Vagina (tissue), 2 donors: ENCODE results near the gene FAM120B. TPM values are rescaled to one million over a fixed set of nuclear protein-coding genes. Genes with fewer than 3 reads are reported as not detected.

Experiments
- DNase-seq, 2 donors: peaks; one replicate each; pipeline ENCODE4 v3.0.0-alpha.2; 2017; ENCODE audit errors: extremely low spot score in 2 of 2
- H3K27ac ChIP-seq: fragments of 200-600 bp; sonication (generic); one replicate; pipeline ENCODE4 v1.5.1; 2019
- H3K27me3 ChIP-seq: fragments of 200-600 bp; sonication (generic); one replicate; pipeline ENCODE4 v1.5.1; 2019
- H3K36me3 ChIP-seq, 2 donors: fragments of 200-600 bp; sonication (generic); one replicate each; pipeline ENCODE4 v1.5.1; 2017 to 2019
- H3K4me1 ChIP-seq: fragments of 200-600 bp; sonication (generic); one replicate; pipeline ENCODE4 v1.5.1; 2019
- H3K4me3 ChIP-seq, 2 donors: fragments of 200-600 bp; sonication (generic); 1 replicate in 1 of 2; 2 replicates in 1 of 2; pipeline ENCODE4 v1.5.1; 2016 to 2019
- H3K9me3 ChIP-seq: fragments of 200-600 bp; sonication (generic); one replicate; pipeline ENCODE4 v1.5.1; 2019
- POLR2A ChIP-seq, 2 donors: fragments of 450-650 bp; IDR thresholded peaks; one replicate each; pipeline ENCODE4 v1.6.1; 2017; ENCODE audit warnings: antibody characterized with exemption in 2 of 2, mild to moderate bottlenecking in 2 of 2, moderate library complexity in 2 of 2
- POLR2AphosphoS5 ChIP-seq, 2 donors: sonication (generic); formaldehyde crosslinking; IDR thresholded peaks; one replicate each; pipeline ENCODE4 v1.9.0; 2017; ENCODE audit warnings: antibody characterized with exemption in 2 of 2, mild to moderate bottlenecking in 2 of 2, low read depth in 1 of 2; ENCODE audit not compliant: insufficient read depth in 1 of 2
- intact Hi-C: fragments of 100-400 bp; cut with DNase I; formaldehyde crosslinking; loops from one replicate; pipeline ENCODE4 v1.15.1; 2023
- total RNA-seq: library from RNA; depleted of rRNA; stranded (reverse); fragments of >200 nt; gene quantifications from one replicate; pipeline ENCODE4 v1.2.3, GENCODE V29; 2016
- TF ChIP-seq, protein P1 (sequence below), 3 experiments: fragments of 450-650 bp in 2 of 3; fragments of 200-600 bp in 1 of 3; sonication (generic) in 1 of 3; IDR thresholded peaks; one replicate each; pipeline ENCODE4 v1.5.1; 2017 to 2019; ENCODE audit warnings: antibody characterized with exemption in 3 of 3, mild to moderate bottlenecking in 2 of 3, moderate library complexity in 2 of 3

FAM120B gene
- total RNA-seq, 1 donor from 2014 or later, result 34.6 TPM

DNA sequence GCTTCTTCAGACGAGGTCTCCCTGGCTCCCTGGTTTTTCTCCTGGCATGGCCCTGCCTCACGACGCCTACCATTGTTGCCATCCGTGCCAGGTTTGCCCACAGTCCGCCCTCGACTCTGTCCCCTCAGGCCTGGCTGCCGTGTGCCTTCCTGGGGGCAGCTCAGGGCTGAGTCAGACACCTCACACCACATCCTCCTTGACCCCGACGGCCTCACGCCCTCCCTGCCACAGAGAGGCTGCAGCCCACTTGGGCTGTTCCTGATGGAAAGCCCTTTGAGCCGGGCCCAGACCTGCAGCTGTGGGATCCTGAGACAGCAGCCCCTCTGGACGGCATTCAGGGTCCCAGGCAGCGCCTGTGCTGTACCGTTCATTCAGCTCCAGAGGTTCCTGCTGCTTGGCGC is 138.3 kb downstream of the FAM120B start:
- Histone ChIP-seq H3K27me3 (no peaks in the 10 kb centered on the region), H3K36me3 (no peaks in the 10 kb centered on the region), H3K4me1 (peaks cover 15% of the 10 kb centered on the region), H3K4me3 (no peak overlapping the region), H3K27ac (no peak overlapping the region), H3K9me3 (no peaks in the 10 kb centered on the region)
- no peak for DNase-seq
- intact Hi-C loops, result no loop called here
- TF ChIP-seq POLR2A (IDR thresholded peaks at IDR 0.05), result no peak
- TF ChIP-seq POLR2AphosphoS5 (IDR thresholded peaks at IDR 0.05; ENCODE audit: insufficient read depth in 1 of 2, low read depth in 1 of 2), result no peak
- TF ChIP-seq, protein P1, sequence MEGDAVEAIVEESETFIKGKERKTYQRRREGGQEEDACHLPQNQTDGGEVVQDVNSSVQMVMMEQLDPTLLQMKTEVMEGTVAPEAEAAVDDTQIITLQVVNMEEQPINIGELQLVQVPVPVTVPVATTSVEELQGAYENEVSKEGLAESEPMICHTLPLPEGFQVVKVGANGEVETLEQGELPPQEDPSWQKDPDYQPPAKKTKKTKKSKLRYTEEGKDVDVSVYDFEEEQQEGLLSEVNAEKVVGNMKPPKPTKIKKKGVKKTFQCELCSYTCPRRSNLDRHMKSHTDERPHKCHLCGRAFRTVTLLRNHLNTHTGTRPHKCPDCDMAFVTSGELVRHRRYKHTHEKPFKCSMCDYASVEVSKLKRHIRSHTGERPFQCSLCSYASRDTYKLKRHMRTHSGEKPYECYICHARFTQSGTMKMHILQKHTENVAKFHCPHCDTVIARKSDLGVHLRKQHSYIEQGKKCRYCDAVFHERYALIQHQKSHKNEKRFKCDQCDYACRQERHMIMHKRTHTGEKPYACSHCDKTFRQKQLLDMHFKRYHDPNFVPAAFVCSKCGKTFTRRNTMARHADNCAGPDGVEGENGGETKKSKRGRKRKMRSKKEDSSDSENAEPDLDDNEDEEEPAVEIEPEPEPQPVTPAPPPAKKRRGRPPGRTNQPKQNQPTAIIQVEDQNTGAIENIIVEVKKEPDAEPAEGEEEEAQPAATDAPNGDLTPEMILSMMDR (IDR thresholded peaks at IDR 0.05), result no peak

DNA sequence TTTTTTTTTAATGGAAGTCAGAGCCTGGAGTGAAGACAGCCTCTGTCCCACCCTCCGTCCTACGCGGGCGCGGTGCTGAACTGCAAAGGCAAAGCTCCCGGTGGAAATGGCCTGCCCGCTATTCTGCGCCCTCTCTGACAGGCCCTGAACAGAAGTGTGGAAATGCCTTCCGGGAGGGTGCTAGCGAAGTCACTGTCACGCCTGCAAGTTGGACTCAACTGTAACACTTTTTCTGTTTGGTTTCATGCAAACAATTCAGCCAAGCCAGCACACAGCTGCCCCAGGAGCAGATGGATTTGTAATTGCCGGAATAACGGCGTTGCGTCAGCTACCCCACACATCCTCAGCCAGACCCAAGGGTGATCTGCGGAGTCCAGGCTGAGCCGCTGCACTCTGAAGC is 138.9 kb downstream of the FAM120B start:
- Histone ChIP-seq H3K4me1 (peaks cover 9% of the 10 kb centered on the region), H3K4me3 (no peak overlapping the region), H3K27me3 (no peaks in the 10 kb centered on the region), H3K27ac (no peak overlapping the region), H3K36me3 (no peaks in the 10 kb centered on the region), H3K9me3 (no peaks in the 10 kb centered on the region)
- DNase-seq, result no peak
- TF ChIP-seq POLR2AphosphoS5 (IDR thresholded peaks at IDR 0.05; ENCODE audit: insufficient read depth in 1 of 2, low read depth in 1 of 2) (no peak), POLR2A (IDR thresholded peaks at IDR 0.05) (no peak)
- TF ChIP-seq, protein P1 (IDR thresholded peaks at IDR 0.05), result no peak
- intact Hi-C loops, result no loop called here

DNA sequence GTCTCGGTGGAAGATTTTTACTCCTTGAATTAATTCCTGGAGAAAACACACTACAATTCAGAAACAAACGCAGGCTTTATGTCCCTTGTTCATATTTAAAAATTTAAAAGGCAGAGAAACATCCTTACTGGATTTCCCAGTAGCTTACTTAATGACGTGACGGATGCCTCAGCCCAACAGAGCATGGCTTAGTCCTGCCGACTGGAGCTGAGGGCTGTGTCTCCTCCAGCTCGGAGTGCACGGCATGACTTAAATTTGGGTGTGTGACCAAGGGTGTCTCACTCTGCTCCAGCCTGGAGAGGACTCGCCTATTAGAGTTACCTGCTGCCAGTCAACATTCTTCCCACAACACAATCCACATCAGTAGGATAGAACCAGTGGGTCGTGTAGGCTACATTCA is 139.4 kb downstream of the FAM120B start:
- no peak for TF ChIP-seq POLR2A (IDR thresholded peaks at IDR 0.05)
- TF ChIP-seq, protein P1 (IDR thresholded peaks at IDR 0.05), result no peak
- TF ChIP-seq POLR2AphosphoS5 (IDR thresholded peaks at IDR 0.05; ENCODE audit: insufficient read depth in 1 of 2, low read depth in 1 of 2), result no peak
- Histone ChIP-seq H3K27ac (no peak overlapping the region), H3K4me1 (peaks cover 5% of the 10 kb centered on the region), H3K9me3 (no peaks in the 10 kb centered on the region), H3K36me3 (no peaks in the 10 kb centered on the region), H3K27me3 (no peaks in the 10 kb centered on the region), H3K4me3 (no peak overlapping the region)
- intact Hi-C loops, result no loop called here
- DNase-seq, result no peak

DNA sequence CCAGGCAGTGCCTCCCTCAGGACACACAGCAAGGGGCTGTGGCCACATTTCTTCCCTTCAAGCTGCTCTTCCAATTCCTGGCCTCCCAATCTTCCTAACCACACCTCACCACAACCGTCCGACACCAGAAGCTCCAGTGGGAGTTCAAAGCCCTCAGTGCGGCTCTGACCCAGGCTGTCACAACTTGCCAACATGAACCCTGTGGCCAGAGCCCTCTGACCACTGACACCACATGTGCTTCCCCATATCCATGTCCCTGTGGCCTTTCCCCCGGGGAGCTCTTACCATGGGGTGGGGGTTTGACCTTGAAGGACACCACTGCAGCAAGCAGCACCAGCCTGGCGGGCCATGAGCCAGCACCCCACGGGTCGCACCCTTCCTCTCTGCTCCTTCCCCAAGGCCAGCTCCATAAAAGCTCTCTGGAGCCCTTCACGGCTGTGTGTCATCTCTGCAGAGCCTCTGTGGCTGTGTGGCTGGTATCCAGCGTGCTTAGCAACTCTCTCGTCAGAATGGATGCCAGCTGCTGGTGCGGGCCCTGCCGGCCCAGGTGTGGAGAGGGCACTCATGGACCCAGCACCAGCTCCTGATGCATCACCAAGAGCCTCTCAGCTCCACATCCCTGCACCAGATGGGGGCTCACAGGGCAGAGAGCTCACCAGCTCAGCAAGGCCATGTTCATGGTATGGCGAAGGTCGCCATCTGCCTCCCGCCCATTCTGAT is 140.4 kb downstream of the FAM120B start:
- Histone ChIP-seq H3K9me3 (no peaks in the 10 kb centered on the region), H3K4me1 (no peaks in the 10 kb centered on the region), H3K27ac (no peak overlapping the region), H3K27me3 (no peaks in the 10 kb centered on the region), H3K4me3 (no peak overlapping the region), H3K36me3 (no peaks in the 10 kb centered on the region)
- no peak for DNase-seq
- intact Hi-C loops, result no loop called here
- TF ChIP-seq, protein P1 (IDR thresholded peaks at IDR 0.05), result no peak
- TF ChIP-seq POLR2AphosphoS5 (IDR thresholded peaks at IDR 0.05; ENCODE audit: insufficient read depth in 1 of 2, low read depth in 1 of 2) (no peak), POLR2A (IDR thresholded peaks at IDR 0.05) (no peak)

DNA sequence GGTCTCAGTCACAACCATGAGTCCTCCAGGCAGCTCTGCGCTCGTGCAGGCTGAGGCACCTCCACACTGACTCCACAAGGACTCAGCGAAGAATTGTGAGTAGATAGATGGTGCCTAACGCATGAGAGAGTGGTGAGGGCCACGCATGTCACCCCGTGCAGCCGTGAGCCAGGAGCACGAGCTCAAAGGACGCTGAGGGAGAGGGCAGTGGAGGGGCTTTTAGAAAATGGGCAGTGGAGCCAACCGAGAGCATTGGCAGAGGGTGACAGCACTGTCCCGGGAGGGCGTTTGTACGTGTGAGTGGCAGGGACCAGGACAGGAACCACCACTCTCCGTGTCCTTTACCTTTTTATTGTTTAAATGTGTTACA is 141.0 kb downstream of the FAM120B start:
- intact Hi-C loops, result no loop called here
- Histone ChIP-seq H3K27ac (no peak overlapping the region), H3K9me3 (no peaks in the 10 kb centered on the region), H3K4me3 (no peak overlapping the region), H3K4me1 (no peaks in the 10 kb centered on the region), H3K36me3 (no peaks in the 10 kb centered on the region), H3K27me3 (no peaks in the 10 kb centered on the region)
- DNase-seq, result no peak
- TF ChIP-seq, protein P1 (IDR thresholded peaks at IDR 0.05), result no peak
- TF ChIP-seq POLR2AphosphoS5 (IDR thresholded peaks at IDR 0.05; ENCODE audit: insufficient read depth in 1 of 2, low read depth in 1 of 2) (no peak), POLR2A (IDR thresholded peaks at IDR 0.05) (no peak)
